Neuronal stem cell (in vitro differentiated cells): ENCODE results near the gene UTP20.

Source experiments
- DNase-seq: peaks from one replicate; pipeline ENCODE4 v3.0.0-alpha.2; 2013; ENCODE audit warnings: low spot score
- H2AFZ ChIP-seq: one replicate; pipeline ENCODE4 v1.6.1; 2013; ENCODE audit warnings: mild to moderate bottlenecking, low read length, inconsistent platforms
- H2AK5ac ChIP-seq: 2 replicates; pipeline ENCODE4 v1.6.1; 2013; ENCODE audit warnings: low read depth, mild to moderate bottlenecking, inconsistent platforms, low read length, moderate library complexity, mixed read lengths
- H2BK120ac ChIP-seq: 2 replicates; pipeline ENCODE4 v1.6.1; 2013; ENCODE audit warnings: low read depth, mild to moderate bottlenecking, inconsistent platforms, low read length, moderate library complexity, mixed read lengths
- H2BK12ac ChIP-seq: one replicate; pipeline ENCODE4 v1.6.1; 2013; ENCODE audit warnings: low read length, inconsistent platforms
- H2BK15ac ChIP-seq: 2 replicates; pipeline ENCODE4 v1.6.1; 2013; ENCODE audit warnings: mild to moderate bottlenecking, low read length, inconsistent platforms, mixed read lengths
- H2BK5ac ChIP-seq: one replicate; pipeline ENCODE4 v1.6.1; 2013; ENCODE audit warnings: inconsistent platforms, mild to moderate bottlenecking, low read length, moderate library complexity
- H3K14ac ChIP-seq: one replicate; pipeline ENCODE4 v1.6.1; 2013; ENCODE audit warnings: low read length, inconsistent platforms
- H3K18ac ChIP-seq: 2 replicates; pipeline ENCODE4 v1.6.1; 2013; ENCODE audit warnings: low read length, inconsistent platforms
- H3K23ac ChIP-seq: 2 replicates; pipeline ENCODE4 v1.6.1; 2013; ENCODE audit warnings: low read depth, mild to moderate bottlenecking, mixed read lengths, low read length, inconsistent platforms; ENCODE audit not compliant: poor library complexity
- H3K27ac ChIP-seq: replicated peaks from 3 replicates; pipeline ENCODE4 v1.5.1; 2013; ENCODE audit warnings: low read length, inconsistent platforms
- H3K27me3 ChIP-seq, 3 experiments: 2 replicates each; pipeline ENCODE4 v1.6.1; 2013; ENCODE audit warnings: low read length in 3 of 3, mild to moderate bottlenecking in 2 of 3, inconsistent platforms in 1 of 3, low read depth in 1 of 3, mixed read lengths in 1 of 3, moderate library complexity in 1 of 3; ENCODE audit not compliant: control insufficient read depth in 3 of 3, insufficient read depth in 3 of 3
- H3K36me3 ChIP-seq, 2 donors: replicated peaks in 1 of 2; 2 replicates each; pipeline ENCODE4 v1.6.1; 2013; ENCODE audit warnings: low read length in 2 of 2; ENCODE audit not compliant: control insufficient read depth in 2 of 2, insufficient read depth in 2 of 2
- H3K4ac ChIP-seq: 2 replicates; pipeline ENCODE4 v1.6.1; 2013; ENCODE audit warnings: inconsistent platforms, mild to moderate bottlenecking, low read length, moderate library complexity
- H3K4me1 ChIP-seq, 2 donors: 1 replicate in 1 of 2; 2 replicates in 1 of 2; pipeline ENCODE4 v1.6.1; 2013; ENCODE audit warnings: low read length in 2 of 2, low read depth in 1 of 2; ENCODE audit not compliant: control insufficient read depth in 2 of 2, insufficient read depth in 1 of 2
- H3K4me2 ChIP-seq: one replicate; pipeline ENCODE4 v1.6.1; 2013; ENCODE audit warnings: mild to moderate bottlenecking, low read length, inconsistent platforms; ENCODE audit not compliant: insufficient read depth, poor library complexity, severe bottlenecking
- H3K4me3 ChIP-seq, 2 donors: 2 replicates each; pipeline ENCODE4 v1.5.1; 2013; ENCODE audit warnings: low read length in 2 of 2, mild to moderate bottlenecking in 2 of 2, inconsistent platforms in 1 of 2, moderate library complexity in 1 of 2
- H3K79me1 ChIP-seq: one replicate; pipeline ENCODE4 v1.6.1; 2013; ENCODE audit warnings: low read depth, mild to moderate bottlenecking, inconsistent platforms, low read length, moderate library complexity
- H3K9ac ChIP-seq: one replicate; pipeline ENCODE4 v1.6.1; 2013; ENCODE audit warnings: mild to moderate bottlenecking, low read depth, low read length, inconsistent platforms; ENCODE audit not compliant: poor library complexity
- H3K9me3 ChIP-seq, 2 donors: replicated peaks in 1 of 2; 2 replicates each; pipeline versions ENCODE3 to v1.6.1; 2013; ENCODE audit warnings: low read length in 2 of 2, mild to moderate bottlenecking in 2 of 2, inconsistent platforms in 1 of 2, low read depth in 1 of 2, mixed read lengths in 1 of 2, moderate library complexity in 1 of 2; ENCODE audit not compliant: control insufficient read depth in 2 of 2, insufficient read depth in 1 of 2
- H4K8ac ChIP-seq: one replicate; pipeline ENCODE4 v1.6.1; 2013; ENCODE audit warnings: low read depth, mild to moderate bottlenecking, inconsistent platforms, low read length, moderate library complexity
- H4K91ac ChIP-seq: one replicate; pipeline ENCODE4 v1.6.1; 2013; ENCODE audit warnings: low read length, low read depth, mild to moderate bottlenecking, inconsistent platforms; ENCODE audit not compliant: poor library complexity
- WGBS, 2 donors: extraction: QIAGEN DNeasy Blood & Tissue Kit; methylation state at CpG; one replicate each; pipeline ENCODE4 v1.1.7; 2013; ENCODE audit warnings: missing lambda C conversion rate in 2 of 2, mixed read lengths in 1 of 2; ENCODE audit not compliant: insufficient read length in 2 of 2, insufficient replicate concordance in 1 of 2; ENCODE audit errors: extremely low coverage in 2 of 2; 5-methylcytosine and 5-hydroxymethylcytosine counted together

UTP20 gene

DNA sequence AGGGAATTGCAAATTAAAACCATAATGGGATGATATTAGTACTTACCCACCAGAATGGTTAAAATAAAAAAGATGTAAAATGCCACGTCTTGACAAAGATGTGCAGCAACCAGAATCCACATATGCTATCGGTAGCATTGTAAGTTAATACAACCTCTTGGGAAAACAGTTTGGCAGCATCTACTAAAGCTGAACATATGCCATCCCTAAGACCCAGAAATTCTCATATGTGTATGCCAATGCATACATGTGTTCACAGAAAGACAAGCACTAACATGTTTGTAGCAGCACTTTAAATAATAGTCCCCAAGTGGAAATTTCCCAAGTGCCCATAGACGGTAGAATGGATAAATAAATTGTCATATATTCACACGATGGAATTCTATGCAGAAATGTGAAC, 41.6 kb upstream of the UTP20 start:
- Histone ChIP-seq H3K14ac (no peak overlapping the region), H3K79me1 (no peaks in the 10 kb centered on the region), H3K4me1 (no peaks in the 10 kb centered on the region), H3K4ac (no peak overlapping the region), H2BK5ac (no peak overlapping the region), H2AK5ac (no peak overlapping the region), H3K23ac (no peak overlapping the region), H4K91ac (no peak overlapping the region), H3K9me3 (no peaks in the 10 kb centered on the region), H3K18ac (no peak overlapping the region), H3K36me3 (no peaks in the 10 kb centered on the region), H3K4me2 (no peak overlapping the region), H3K27ac (no peak overlapping the region), H3K4me3 (no peak overlapping the region), H2BK15ac (no peak overlapping the region), H2BK120ac (no peak overlapping the region), H3K27me3 (no peaks in the 10 kb centered on the region), H3K9ac (no peak overlapping the region), H2AFZ (no peak overlapping the region), H2BK12ac (no peak overlapping the region), H4K8ac (no peak overlapping the region)
- DNase-seq = no peak
- WGBS, 2 donors = no CpG with 5 or more reads among the region's 4 CpGs

DNA sequence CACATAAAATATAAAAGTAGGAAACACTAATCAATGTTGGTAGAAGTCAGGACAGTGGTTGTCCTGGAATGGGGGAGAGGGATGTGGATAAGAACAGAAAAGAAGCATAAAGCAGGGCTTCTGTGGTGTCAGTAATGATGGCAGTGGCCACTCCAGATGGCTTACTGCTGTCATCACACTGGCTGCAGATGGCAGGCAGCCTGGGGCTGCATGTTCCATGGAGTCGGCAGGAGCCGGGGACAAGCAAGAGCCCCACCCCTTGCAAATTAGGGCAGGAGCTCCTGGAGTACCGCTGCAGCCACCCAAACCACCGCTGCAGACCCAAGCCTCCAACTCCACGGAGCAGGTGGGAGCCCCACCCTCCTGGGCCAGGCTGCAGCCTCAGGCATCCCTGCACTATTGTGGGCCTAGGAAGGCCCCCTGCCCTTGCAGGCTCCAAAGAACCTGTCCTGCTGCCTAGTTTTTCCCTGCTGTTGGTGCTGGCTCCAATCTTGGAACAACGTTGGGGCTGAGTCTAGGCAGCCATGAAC, 41.0 kb upstream of the UTP20 start:
- no peak overlapping the region for H3K4me2 ChIP-seq
- H2BK5ac ChIP-seq = no peak overlapping the region

DNA sequence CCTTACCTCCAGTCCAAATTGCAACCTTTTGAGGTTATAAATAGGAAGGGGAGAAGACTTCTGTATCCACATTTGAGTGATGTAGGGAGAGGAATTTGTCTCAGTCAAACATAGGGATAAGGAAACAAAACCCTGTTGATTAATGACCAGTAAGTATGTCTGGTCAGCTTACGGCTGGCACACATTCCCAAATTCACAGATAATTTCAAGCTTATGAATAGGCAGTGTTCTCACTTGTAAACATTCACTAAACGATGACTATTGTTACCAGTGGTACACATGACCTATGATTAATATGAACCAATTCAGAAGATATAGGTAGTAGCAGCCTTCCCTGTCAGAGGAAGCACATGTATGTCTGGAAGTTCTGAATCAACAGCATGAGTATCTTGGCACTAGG, 36.8 kb upstream of the UTP20 start:
- H4K8ac ChIP-seq = no peak overlapping the region
- no peak overlapping the region for H2BK120ac ChIP-seq
- no peak overlapping the region for H3K4me3 ChIP-seq
- H4K91ac ChIP-seq = no peak overlapping the region
- H3K27me3 ChIP-seq = no peaks in the 10 kb centered on the region
- no peaks in the 10 kb centered on the region for H3K79me1 ChIP-seq
- no peak overlapping the region for H3K18ac ChIP-seq
- WGBS, 2 donors = no CpG with 5 or more reads among the region's 2 CpGs
- no peaks in the 10 kb centered on the region for H3K36me3 ChIP-seq
- DNase-seq = no peak
- no peak overlapping the region for H2AFZ ChIP-seq
- H2BK12ac ChIP-seq = no peak overlapping the region
- no peak overlapping the region for H2AK5ac ChIP-seq
- H3K9me3 ChIP-seq = no peaks in the 10 kb centered on the region
- no peak overlapping the region for H3K14ac ChIP-seq
- no peak overlapping the region for H3K23ac ChIP-seq
- H3K4me2 ChIP-seq = no peak overlapping the region
- H3K4ac ChIP-seq = no peak overlapping the region
- H3K9ac ChIP-seq = no peak overlapping the region
- H2BK5ac ChIP-seq = no peak overlapping the region
- no peak overlapping the region for H3K27ac ChIP-seq
- no peak overlapping the region for H2BK15ac ChIP-seq
- H3K4me1 ChIP-seq = no peaks in the 10 kb centered on the region

More for the DNA sequence above, 41.0 kb upstream of the UTP20 start:
- no peak overlapping the region for H2BK15ac ChIP-seq
- no peak overlapping the region for H4K91ac ChIP-seq
- no peaks in the 10 kb centered on the region for H3K27me3 ChIP-seq
- H3K18ac ChIP-seq = peak overlapping the region; percentile 32
- DNase-seq = no peak
- H3K27ac ChIP-seq = no peak overlapping the region
- no peak overlapping the region for H2AK5ac ChIP-seq
- no peak overlapping the region for H3K4me3 ChIP-seq
- WGBS, 2 donors = no CpG with 5 or more reads among the region's 6 CpGs
- no peak overlapping the region for H3K14ac ChIP-seq
- H3K4ac ChIP-seq = no peak overlapping the region
- no peak overlapping the region for H3K9ac ChIP-seq
- no peaks in the 10 kb centered on the region for H3K4me1 ChIP-seq
- H3K79me1 ChIP-seq = no peaks in the 10 kb centered on the region
- H2BK120ac ChIP-seq = no peak overlapping the region
- no peaks in the 10 kb centered on the region for H3K9me3 ChIP-seq
- H3K36me3 ChIP-seq = no peaks in the 10 kb centered on the region
- H3K23ac ChIP-seq = no peak overlapping the region
- H4K8ac ChIP-seq = no peak overlapping the region
- no peak overlapping the region for H2AFZ ChIP-seq
- H2BK12ac ChIP-seq = no peak overlapping the region

DNA sequence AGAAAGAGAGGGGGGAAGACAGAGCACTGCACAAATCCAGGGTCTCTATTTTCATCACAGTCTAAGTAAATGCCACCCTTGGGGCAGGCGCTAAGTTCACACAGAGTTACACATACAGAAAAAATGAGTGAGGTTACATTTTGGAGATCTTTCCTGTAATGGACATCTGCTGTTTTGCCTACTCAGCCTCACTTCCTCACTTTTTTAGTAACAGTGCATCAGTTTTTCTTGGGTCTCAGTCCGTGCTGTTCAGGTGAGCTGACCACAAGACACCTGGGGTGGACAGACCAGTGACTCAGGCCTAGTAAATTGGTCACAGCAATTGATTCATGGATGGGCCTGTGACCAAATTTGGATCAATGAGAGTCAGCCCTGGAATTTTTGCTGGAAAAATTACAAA, 36.3 kb upstream of the UTP20 start:
- no peak overlapping the region for H2AFZ ChIP-seq
- H3K14ac ChIP-seq = no peak overlapping the region
- no CpG with 5 or more reads among the region's 2 CpGs for WGBS, 2 donors
- no peak overlapping the region for H3K18ac ChIP-seq
- H3K9ac ChIP-seq = no peak overlapping the region
- H3K36me3 ChIP-seq = no peaks in the 10 kb centered on the region
- no peaks in the 10 kb centered on the region for H3K9me3 ChIP-seq
- H2AK5ac ChIP-seq = no peak overlapping the region
- no peak overlapping the region for H3K4me3 ChIP-seq
- no peak overlapping the region for H2BK15ac ChIP-seq
- DNase-seq = no peak
- no peak overlapping the region for H3K4me2 ChIP-seq
- no peaks in the 10 kb centered on the region for H3K4me1 ChIP-seq
- H2BK12ac ChIP-seq = no peak overlapping the region
- H3K4ac ChIP-seq = no peak overlapping the region
- no peak overlapping the region for H2BK5ac ChIP-seq
- no peaks in the 10 kb centered on the region for H3K79me1 ChIP-seq
- H3K27ac ChIP-seq = no peak overlapping the region
- no peak overlapping the region for H3K23ac ChIP-seq
- H4K91ac ChIP-seq = no peak overlapping the region
- no peak overlapping the region for H2BK120ac ChIP-seq
- H4K8ac ChIP-seq = no peak overlapping the region
- no peaks in the 10 kb centered on the region for H3K27me3 ChIP-seq
